Posterior vena cava (tissue), 2 donors: ENCODE data around the gene SOWAHD. TPM values are rescaled to one million over a fixed set of nuclear protein-coding genes. Genes with fewer than 3 reads are reported as not detected.
"Not testable (repeated sequence)": the region's sequence is repeated elsewhere in the genome, so short reads cannot be mapped to it uniquely, and the experiment has no call there.

ENCODE experiments used
- DNase-seq: peaks from one replicate; pipeline ENCODE4 v3.0.0-alpha.2; 2020; ENCODE audit warnings: low spot score
- intact Hi-C, 2 donors: fragments of 100-400 bp; cut with DNase I; formaldehyde crosslinking; loops; one replicate each; pipeline versions ENCODE4 v1.14.1 to v1.14.2; 2022 to 2023
- total RNA-seq, 2 donors: library from RNA; stranded (reverse); fragmentation: NEBNext Ultra II Directional; extraction: Animal tissue kit (Norgen Biotek cat#: 25700); gene quantifications; one replicate each; pipeline ENCODE4 v1.2.1, GENCODE V29; 2021
- donor health status: DM: yes; HTN: yes; CAD: no.
- donor health status: DM: yes; HTN: yes; CAD: no.

The SOWAHD gene
- total RNA-seq, 2 donors from 2014 or later, result 0.29 to 0.32 TPM

GRCh38 chrX:119802546-119802945, 44.2 kb downstream of the SOWAHD start:
- intact Hi-C loops, result no loop called here
- DNase-seq, result no peak

- intact Hi-C loops, DNase-seq: not testable (repeated sequence)
Measured at GRCh38 chrX:119808461-119808860, 50.1 kb downstream of the SOWAHD start.

- no peak for DNase-seq
- intact Hi-C loops, result no loop called here
Measured at GRCh38 chrX:119809185-119809666, 50.8 kb downstream of the SOWAHD start.

Other genes with a start within 250 kb of the SOWAHD start
- gene STEEP1, start 193.2 kb upstream of the SOWAHD start, total RNA-seq, result 10 to 100 TPM; 13.6 to 15.1 TPM
- 10 to 100 TPM; 46.6 to 56.7 TPM for gene UBE2A, start 184.0 kb upstream of the SOWAHD start, total RNA-seq
- gene NKRF, start 152.2 kb upstream of the SOWAHD start, total RNA-seq, result 1 to 10 TPM; 6.8 to 7.5 TPM
- 10 to 100 TPM; 19.4 to 22.3 TPM for gene SEPTIN6, start 65.4 kb upstream of the SOWAHD start, total RNA-seq
- 1,000 to 10,000 TPM; 1,458 to 1,459 TPM for gene RPL39, start 33.0 kb downstream of the SOWAHD start, total RNA-seq
- 1 to 10 TPM; 5.4 to 6.8 TPM for gene UPF3B, start 94.4 kb downstream of the SOWAHD start, total RNA-seq
- gene RNF113A, start 113.1 kb downstream of the SOWAHD start, total RNA-seq, result 10 to 100 TPM in 1 of 2 donors, 1 to 10 TPM in 1; 8.2 to 10.2 TPM
- gene NDUFA1, start 113.2 kb downstream of the SOWAHD start, total RNA-seq, result 10 to 100 TPM; 65.9 to 74.7 TPM
- not detected for gene AKAP14, start 137.3 kb downstream of the SOWAHD start, total RNA-seq
- 1 to 10 TPM; 5.9 to 8.4 TPM for gene NKAP, start 185.2 kb downstream of the SOWAHD start, total RNA-seq